Prostate gland (tissue), 2 donors: Measurements from ENCODE around the gene FLT4. TPM values are rescaled to one million over a fixed set of nuclear protein-coding genes. Genes with fewer than 3 reads are reported as not detected.

Experiments
- DNase-seq: peaks from one replicate; pipeline ENCODE4 v3.0.0-alpha.2; 2019; ENCODE audit warnings: low spot score
- H3K27ac ChIP-seq, 2 donors: fragments of 200-600 bp; sonication (generic); 2 replicates each; pipeline ENCODE4 v1.5.1; 2017 to 2019
- H3K27me3 ChIP-seq: fragments of 200-600 bp; sonication (generic); replicated peaks from 2 replicates; pipeline ENCODE4 v1.5.1; 2019; ENCODE audit not compliant: insufficient read depth
- H3K36me3 ChIP-seq, 2 donors: fragments of 200-600 bp; sonication (generic); 1 replicate in 1 of 2; 2 replicates in 1 of 2; pipeline versions ENCODE4 v1.5.1 to v1.8.1; 2017 to 2019
- H3K4me1 ChIP-seq: fragments of 200-600 bp; sonication (generic); replicated peaks from 2 replicates; pipeline ENCODE4 v1.5.1; 2019
- H3K4me3 ChIP-seq, 2 donors: fragments of 200-600 bp; sonication (generic); 2 replicates each; pipeline ENCODE4 v1.5.1; 2017 to 2019
- H3K9me3 ChIP-seq: fragments of 200-600 bp; sonication (generic); 2 replicates; pipeline ENCODE4 v1.5.1; 2017
- CTCF ChIP-seq, 4 experiments: fragments of 200-600 bp in 2 of 4; fragments of 450-650 bp in 2 of 4; sonication (generic) in 2 of 4; IDR thresholded peaks; 1 replicate in 3 of 4; 2 replicates in 1 of 4; pipeline ENCODE4 v1.5.1; 2016 to 2019; ENCODE audit warnings: antibody characterized with exemption in 4 of 4, mild to moderate bottlenecking in 2 of 4, moderate library complexity in 2 of 4
- POLR2A ChIP-seq: fragments of 450-650 bp; IDR thresholded peaks from one replicate; pipeline ENCODE4 v1.6.1; 2016; ENCODE audit warnings: antibody characterized with exemption, mild to moderate bottlenecking
- POLR2AphosphoS5 ChIP-seq: sonication (generic); formaldehyde crosslinking; IDR thresholded peaks from one replicate; pipeline ENCODE4 v1.6.1; 2017; ENCODE audit warnings: antibody characterized with exemption
- WGBS: methylation state at CpG from one replicate; pipeline ENCODE4 v1.1.5; 2018; 5-methylcytosine and 5-hydroxymethylcytosine counted together
- intact Hi-C: fragments of 100-400 bp; cut with DNase I; formaldehyde crosslinking; loops from one replicate; pipeline ENCODE4 v1.14.2; 2022
- total RNA-seq, 2 donors: library from RNA; depleted of rRNA; stranded (reverse); fragments of >200 nt; gene quantifications; one replicate each; pipeline ENCODE4 v1.1.0, GENCODE V29; 2016

Gene FLT4
- total RNA-seq, 2 donors from 2014 or later, result 2.9 to 20.6 TPM

- Histone ChIP-seq H3K9me3 (no peaks in the 10 kb centered on the region), H3K27me3 (no peaks in the 10 kb centered on the region), H3K4me3 (no peak overlapping the region), H3K27ac (no peak overlapping the region), H3K4me1 (no peaks in the 10 kb centered on the region), H3K36me3 (no peaks in the 10 kb centered on the region)
- 94% methylated on average over 10 of the region's 10 CpGs for WGBS
- no peak for TF ChIP-seq POLR2A
- no peak for TF ChIP-seq CTCF (IDR thresholded peaks at IDR 0.05)
- TF ChIP-seq POLR2AphosphoS5, result no peak
- DNase-seq, result no peak
- intact Hi-C loops, result no loop called here
Measured at GRCh38 chr5:180623411-180623834, 26.0 kb downstream of the FLT4 start.

- intact Hi-C loops, result no loop called here
- Histone ChIP-seq H3K4me3 (no peak overlapping the region), H3K27me3 (no peaks in the 10 kb centered on the region)
Measured at GRCh38 chr5:180622910-180623309, 26.5 kb downstream of the FLT4 start.

GRCh38 chr5:180621311-180621710 is 28.1 kb downstream of the FLT4 start:
- Histone ChIP-seq H3K9me3 (no peaks in the 10 kb centered on the region), H3K27ac (no peak overlapping the region), H3K27me3 (no peaks in the 10 kb centered on the region), H3K4me3 (no peak overlapping the region), H3K4me1 (no peaks in the 10 kb centered on the region), H3K36me3 (no peaks in the 10 kb centered on the region)
- no peak for DNase-seq
- intact Hi-C loops, result no loop called here
- no peak for TF ChIP-seq POLR2A
- WGBS, result 91% methylated on average over 32 of the region's 32 CpGs

More at GRCh38 chr5:180622910-180623309, 26.5 kb downstream of the FLT4 start:
- no peaks in the 10 kb centered on the region for H3K4me1 ChIP-seq
- H3K27ac ChIP-seq, result no peak overlapping the region
- H3K36me3 ChIP-seq, result no peaks in the 10 kb centered on the region
- 94% methylated on average over 6 of the region's 6 CpGs for WGBS
- TF ChIP-seq POLR2A (no peak), CTCF (IDR thresholded peaks at IDR 0.05) (no peak), POLR2AphosphoS5 (no peak)
- DNase-seq, result no peak
- H3K9me3 ChIP-seq, result no peaks in the 10 kb centered on the region

DNA sequence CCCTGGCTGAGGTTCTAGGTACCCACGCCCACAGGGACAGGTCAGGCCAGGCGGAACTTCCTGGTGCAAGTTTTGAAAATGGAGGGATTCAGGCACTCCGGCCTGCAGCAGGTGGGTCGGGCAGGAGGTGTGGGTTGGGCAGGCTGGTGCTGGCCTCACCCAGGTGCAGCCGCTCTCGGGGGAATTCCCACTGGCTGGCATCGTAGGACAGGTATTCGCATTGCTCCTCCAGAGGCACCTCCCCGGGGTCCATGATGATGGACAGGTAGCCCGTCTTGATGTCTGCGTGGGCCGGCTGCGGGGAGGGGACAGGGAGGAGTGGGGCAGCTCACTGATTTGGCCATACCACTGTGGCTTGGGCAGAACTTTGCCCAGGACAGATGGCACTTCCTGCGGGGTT is 29.4 kb downstream of the FLT4 start:
- H3K27ac ChIP-seq, result no peak overlapping the region
- intact Hi-C loops, result no loop called here
- 46% methylated on average over 14 of the region's 14 CpGs for WGBS
- H3K4me1 ChIP-seq, result no peaks in the 10 kb centered on the region
- H3K36me3 ChIP-seq, result no peaks in the 10 kb centered on the region
- H3K27me3 ChIP-seq, result no peaks in the 10 kb centered on the region
- no peaks in the 10 kb centered on the region for H3K9me3 ChIP-seq
- H3K4me3 ChIP-seq, result no peak overlapping the region
- no peak for DNase-seq
- no peak for TF ChIP-seq CTCF (IDR thresholded peaks at IDR 0.05)

GRCh38 chr5:180619563-180619915 is 29.9 kb downstream of the FLT4 start:
- H3K4me3 ChIP-seq, result no peak overlapping the region
- H3K27me3 ChIP-seq, result no peaks in the 10 kb centered on the region
- TF ChIP-seq POLR2A (no peak), POLR2AphosphoS5 (no peak), CTCF (IDR thresholded peaks at IDR 0.05) (no peak)
- DNase-seq, result no peak
- H3K36me3 ChIP-seq, result no peaks in the 10 kb centered on the region
- no peak overlapping the region for H3K27ac ChIP-seq
- H3K4me1 ChIP-seq, result no peaks in the 10 kb centered on the region
- H3K9me3 ChIP-seq, result no peaks in the 10 kb centered on the region
- WGBS, result 82% methylated on average over 16 of the region's 22 CpGs
- intact Hi-C loops, result no loop called here
